Activated B cell treated with CpG ODN at 0.5 μM for 24 hours (primary cell): ENCODE data around the gene ADCY1. TPM values are rescaled to one million over a fixed set of nuclear protein-coding genes. Genes with fewer than 3 reads are reported as not detected.

Source experiments
- ATAC-seq: fragments of 200-7000 bp; cut with Tn5 transposase; one replicate; pipeline ENCODE4 v1.10.0; 2021; ENCODE audit warnings: low read depth, mild to moderate bottlenecking, moderate library complexity
- CTCF ChIA-PET: fragments of 350-600 bp; sonication (Branson Sonifier 250); formaldehyde crosslinking; loops from one replicate; lab custom pipeline; 2021; ENCODE audit warnings: antibody characterized with exemption; lab: Charles Lee
- POLR2A ChIA-PET: fragments of 350-600 bp; sonication (Branson Sonifier 250); formaldehyde crosslinking; loops from one replicate; lab custom pipeline; 2021; ENCODE audit warnings: antibody characterized with exemption; lab: Charles Lee
- DNase-seq: peaks from one replicate; pipeline ENCODE4 v3.0.0; 2022
- H3K27ac Mint-ChIP-seq: one replicate; pipeline ENCODE4 v1.8.0; 2020; ENCODE audit warnings: mixed read lengths
- H3K27me3 Mint-ChIP-seq: one replicate; pipeline ENCODE4 v1.8.0; 2021; ENCODE audit warnings: mixed read lengths
- H3K36me3 Mint-ChIP-seq: one replicate; pipeline ENCODE4 v1.8.0; 2021; ENCODE audit warnings: low read depth, mixed read lengths
- H3K4me1 Mint-ChIP-seq: one replicate; pipeline ENCODE4 v1.8.0; 2021; ENCODE audit warnings: mixed read lengths
- H3K4me3 Mint-ChIP-seq: one replicate; pipeline ENCODE4 v1.8.0; 2020; ENCODE audit warnings: mild to moderate bottlenecking, mixed read lengths
- H3K9me3 Mint-ChIP-seq: one replicate; pipeline ENCODE4 v1.8.0; 2020; ENCODE audit warnings: mixed read lengths
- CTCF ChIP-seq: fragments of 200-600 bp; IDR thresholded peaks from one replicate; pipeline ENCODE4 v1.8.0; 2022; ENCODE audit warnings: antibody characterized with exemption, mild to moderate bottlenecking
- intact Hi-C: fragments of 100-400 bp; cut with micrococcal nuclease; formaldehyde crosslinking; loops from one replicate; pipeline ENCODE4 v1.15.1; 2024
- total RNA-seq: library from RNA; stranded (reverse); gene quantifications from 2 replicates; pipeline ENCODE4 v1.2.3, GENCODE V29; 2022

ADCY1 gene
- total RNA-seq, 1 donor from 2014 or later, result not detected

- CTCF ChIA-PET, result no interaction called here
- no peak overlapping the region for H3K4me3 Mint-ChIP-seq
- no peaks in the 10 kb centered on the region for H3K9me3 Mint-ChIP-seq
- no peaks in the 10 kb centered on the region for H3K27me3 Mint-ChIP-seq
- POLR2A ChIA-PET, result no interaction called here
- intact Hi-C loops, result no loop called here
- H3K27ac Mint-ChIP-seq, result no peak overlapping the region
- ATAC-seq (no peak), DNase-seq (no peak)
- no peaks in the 10 kb centered on the region for H3K36me3 Mint-ChIP-seq
- H3K4me1 Mint-ChIP-seq, result no peaks in the 10 kb centered on the region
- TF ChIP-seq CTCF, result no peak
Observed at GRCh38 chr7:45591101-45591906, 17.1 kb downstream of the ADCY1 start.

- DNase-seq (no peak), ATAC-seq (no peak)
- Mint-ChIP-seq H3K9me3 (no peaks in the 10 kb centered on the region), H3K4me3 (no peak overlapping the region), H3K36me3 (no peaks in the 10 kb centered on the region), H3K27me3 (peaks cover 3% of the 10 kb centered on the region), H3K27ac (no peak overlapping the region), H3K4me1 (no peaks in the 10 kb centered on the region)
- CTCF ChIA-PET, result no interaction called here
- POLR2A ChIA-PET, result no interaction called here
- intact Hi-C loops, result no loop called here
- no peak for TF ChIP-seq CTCF
Observed at GRCh38 chr7:45592230-45592991, 18.2 kb downstream of the ADCY1 start.

GRCh38 chr7:45593121-45593541 lies 19.0 kb downstream of the ADCY1 start:
- POLR2A ChIA-PET, result no interaction called here
- peaks cover 3% of the 10 kb centered on the region for H3K27me3 Mint-ChIP-seq
- intact Hi-C loops, result no loop called here
- no peak overlapping the region for H3K4me3 Mint-ChIP-seq
- DNase-seq, result no peak
- no peak for TF ChIP-seq CTCF
- no peak for ATAC-seq
- no peaks in the 10 kb centered on the region for H3K9me3 Mint-ChIP-seq
- CTCF ChIA-PET, result no interaction called here
- no peak overlapping the region for H3K27ac Mint-ChIP-seq
- H3K36me3 Mint-ChIP-seq, result no peaks in the 10 kb centered on the region
- H3K4me1 Mint-ChIP-seq, result no peaks in the 10 kb centered on the region

- intact Hi-C loops, result no loop called here
- DNase-seq, result no peak
- Mint-ChIP-seq H3K4me3 (no peak overlapping the region), H3K27me3 (peaks cover 3% of the 10 kb centered on the region), H3K4me1 (no peaks in the 10 kb centered on the region), H3K36me3 (no peaks in the 10 kb centered on the region), H3K9me3 (no peaks in the 10 kb centered on the region), H3K27ac (no peak overlapping the region)
- TF ChIP-seq CTCF, result no peak
- ATAC-seq, result no peak
- ChIA-PET CTCF (no interaction called here), POLR2A (no interaction called here)
Observed at GRCh38 chr7:45593877-45594276, 19.7 kb downstream of the ADCY1 start.
